ENCODE data around the gene ZNF488.
"Not testable (repeated sequence)": the region's sequence is repeated elsewhere in the genome, so short reads cannot be mapped to it uniquely, and the experiment has no call there.

ZNF488 gene, protein sequence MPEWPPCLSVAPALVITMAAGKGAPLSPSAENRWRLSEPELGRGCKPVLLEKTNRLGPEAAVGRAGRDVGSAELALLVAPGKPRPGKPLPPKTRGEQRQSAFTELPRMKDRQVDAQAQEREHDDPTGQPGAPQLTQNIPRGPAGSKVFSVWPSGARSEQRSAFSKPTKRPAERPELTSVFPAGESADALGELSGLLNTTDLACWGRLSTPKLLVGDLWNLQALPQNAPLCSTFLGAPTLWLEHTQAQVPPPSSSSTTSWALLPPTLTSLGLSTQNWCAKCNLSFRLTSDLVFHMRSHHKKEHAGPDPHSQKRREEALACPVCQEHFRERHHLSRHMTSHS

GRCh38 chr10:47384148-47384921, at the start of gene ZNF488:
Gene ZNF488 (minus strand): TSS chr10:47384293. CDS start chr10:47368829, 15,464 bp downstream.
- FAIRE-seq: no peak

GRCh38 chr10:47425813-47426419, 41.8 kb upstream of the ZNF488 start:
- FAIRE-seq: no peak

GRCh38 chr10:47424231-47424630, 40.1 kb upstream of the ZNF488 start:
- FAIRE-seq: no peak

DNA sequence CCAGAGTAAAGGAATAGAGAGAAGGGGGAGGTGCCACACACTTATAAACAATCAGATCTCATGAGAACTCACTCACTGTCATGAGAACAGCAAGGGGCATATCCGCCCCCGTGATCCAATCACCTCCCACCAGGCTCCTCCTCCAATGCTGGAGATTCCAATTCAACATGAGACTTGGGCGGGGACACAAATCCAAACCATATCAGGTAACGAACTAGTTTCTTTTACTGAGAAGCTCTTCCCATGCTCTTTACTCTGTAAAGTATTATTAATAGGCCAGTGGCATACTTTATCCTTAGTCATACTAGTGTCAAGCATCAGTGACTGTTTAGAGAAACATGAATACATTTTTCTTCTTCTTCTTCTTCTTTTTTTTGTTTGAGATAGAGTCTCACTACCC, 39.4 kb upstream of the ZNF488 start:
- no peak for FAIRE-seq

DNA sequence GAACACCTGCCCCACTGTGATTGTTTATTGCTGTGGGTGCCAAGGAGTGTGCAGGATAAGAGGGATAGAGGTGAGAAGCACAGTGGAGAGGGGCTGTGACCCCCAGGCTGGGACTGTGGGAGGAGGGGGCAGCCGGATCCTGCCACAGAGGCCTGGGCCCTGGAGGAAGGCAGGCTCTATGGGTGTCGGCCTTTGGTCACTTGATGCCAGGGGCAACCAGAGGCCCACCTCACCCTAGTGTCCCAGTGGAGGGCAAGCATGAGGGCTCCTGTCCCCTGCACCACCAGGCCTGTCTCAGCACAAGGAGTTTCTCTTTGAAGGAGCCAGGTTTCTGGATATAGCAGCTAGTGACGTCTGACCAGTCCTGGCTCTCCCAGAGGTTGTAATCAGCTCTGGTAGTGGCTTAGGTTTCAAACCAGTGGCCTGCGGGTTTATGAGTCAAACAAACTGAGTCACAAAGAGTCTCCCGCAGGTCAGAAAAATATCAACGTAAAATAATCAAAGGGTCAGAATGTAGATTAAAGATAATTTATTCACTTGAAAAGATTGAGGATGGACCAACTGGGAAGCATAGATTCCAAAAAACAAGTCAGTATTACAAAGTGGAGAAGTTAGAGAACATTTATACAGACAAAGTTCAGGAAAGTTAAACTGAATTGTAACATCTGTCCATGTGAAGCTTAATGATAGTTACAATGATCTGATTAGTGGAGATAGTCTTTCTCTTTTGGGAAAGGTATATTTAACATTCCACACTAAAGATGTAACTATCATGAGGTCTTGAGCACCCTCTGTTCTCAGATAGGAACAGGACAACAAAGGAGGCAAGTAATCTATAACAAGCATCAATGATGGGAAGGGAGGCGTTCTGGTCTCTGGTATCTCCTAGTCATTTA, 37.2 kb upstream of the ZNF488 start:
- FAIRE-seq: no peak

DNA sequence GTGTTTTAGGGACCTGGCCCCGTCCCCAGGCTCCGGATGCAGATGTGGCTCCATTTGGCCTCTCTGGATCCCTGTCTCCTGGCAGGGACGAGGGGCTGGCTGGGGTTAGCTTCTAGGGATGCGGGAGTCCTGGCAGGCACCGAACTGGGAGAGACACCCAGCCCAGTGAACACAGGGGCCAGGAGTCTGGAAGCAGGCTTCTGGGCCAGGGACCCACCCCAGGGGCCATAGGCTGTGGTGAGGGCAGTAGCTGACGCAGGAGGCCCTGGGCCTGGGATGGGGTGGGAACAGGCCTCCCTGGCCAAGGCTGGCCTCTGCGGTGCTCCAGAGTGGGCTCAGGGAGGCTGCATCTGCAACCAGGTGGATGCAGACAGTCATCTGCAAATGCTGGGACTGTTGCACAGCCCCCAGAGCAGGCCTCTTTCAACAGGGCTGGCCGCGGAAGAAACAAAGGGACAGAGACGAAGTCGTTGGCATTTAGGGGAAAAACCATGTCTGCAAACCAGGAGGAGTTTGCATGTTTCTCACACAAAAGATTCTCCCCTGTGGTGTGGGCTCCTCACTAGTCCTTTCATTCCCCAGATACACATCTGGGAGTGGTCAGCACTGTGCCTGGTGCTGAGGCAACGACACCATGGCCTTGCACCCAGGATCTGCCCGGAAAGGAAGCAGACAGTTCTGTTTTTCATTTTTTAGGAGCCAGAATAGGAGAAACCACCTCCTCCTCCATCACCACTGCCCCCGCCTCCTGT, 36.4 kb upstream of the ZNF488 start:
- FAIRE-seq: no peak

DNA sequence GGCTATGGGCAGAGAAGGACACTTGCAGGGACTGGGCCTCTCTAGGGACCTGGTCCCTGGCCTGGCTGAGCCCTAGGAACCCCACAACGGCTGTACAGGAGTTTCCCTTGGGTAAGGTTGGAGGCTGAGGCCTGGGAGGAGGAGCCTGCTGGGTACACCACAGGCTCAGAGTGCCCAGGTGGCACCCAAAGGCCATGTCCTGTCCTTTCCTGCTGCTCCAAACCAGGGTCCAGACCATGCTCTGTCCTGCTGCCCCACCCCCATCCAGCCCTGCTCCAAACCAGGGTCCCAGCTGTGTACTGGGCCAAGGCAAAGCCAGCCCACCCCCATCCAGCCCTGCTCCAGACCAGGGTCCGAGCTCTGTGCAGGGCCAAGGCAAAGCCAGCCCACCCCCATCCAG, 35.3 kb upstream of the ZNF488 start:
- FAIRE-seq: no peak

GRCh38 chr10:47418966-47419365, 34.9 kb upstream of the ZNF488 start:
- FAIRE-seq: no peak

DNA sequence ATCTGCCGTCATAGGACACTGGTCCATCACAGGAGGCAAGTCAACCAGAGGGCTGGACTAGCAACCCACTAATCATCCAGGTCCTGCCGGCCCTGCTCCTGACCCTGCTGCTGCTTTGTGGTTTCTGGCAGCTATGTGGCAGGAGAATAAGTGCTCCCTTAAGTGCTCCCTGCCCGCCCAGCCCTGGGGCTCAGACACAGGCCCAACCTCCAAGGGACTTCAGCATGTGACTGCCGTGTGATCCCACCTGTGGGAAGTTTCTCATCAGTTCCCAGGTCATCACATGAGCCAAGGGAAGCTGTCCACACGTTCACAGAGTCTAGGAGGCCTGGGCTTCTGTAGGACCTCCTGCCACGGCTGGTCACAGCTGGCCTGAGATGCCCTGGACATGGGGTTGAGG, 34.2 kb upstream of the ZNF488 start:
- FAIRE-seq: no peak

DNA sequence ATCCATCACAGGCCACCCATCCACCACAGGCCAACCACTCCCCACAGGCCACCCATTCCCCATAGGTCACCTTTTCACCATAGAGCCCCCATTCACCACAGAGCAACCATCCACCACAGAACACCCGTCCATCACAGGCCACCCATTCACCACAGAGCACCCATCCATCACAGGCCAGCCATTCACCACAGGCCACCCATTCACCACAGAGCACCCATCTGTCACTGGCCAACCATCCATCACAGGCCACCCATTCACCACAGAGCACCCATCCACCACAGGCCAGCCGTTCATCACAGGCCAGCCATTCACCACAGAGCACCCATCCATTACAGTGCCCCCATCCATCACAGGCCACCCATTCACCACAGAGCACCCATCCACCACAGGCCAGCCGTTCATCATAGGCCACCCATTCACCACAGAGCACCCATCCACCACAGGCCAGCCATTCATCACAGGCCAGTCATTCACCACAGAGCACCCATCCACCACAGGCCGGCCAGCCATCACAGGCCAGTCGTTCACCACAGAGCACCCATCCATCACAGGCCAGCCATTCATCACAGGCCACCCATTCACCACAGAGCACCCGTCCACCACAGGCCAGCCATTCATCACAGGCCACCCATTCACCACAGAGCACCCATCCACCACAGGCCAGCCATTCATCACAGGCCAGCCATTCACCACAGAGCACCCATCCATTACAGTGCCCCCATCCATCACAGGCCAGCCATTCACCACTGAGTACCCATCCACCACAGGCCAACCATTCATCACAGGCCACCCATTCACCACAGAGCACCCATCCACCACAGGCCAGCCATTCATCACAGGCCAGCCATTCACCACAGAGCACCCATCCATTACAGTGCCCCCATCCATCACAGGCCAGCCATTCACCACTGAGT, 32.5 kb upstream of the ZNF488 start:
- not testable (repeated sequence) for FAIRE-seq

GRCh38 chr10:47415520-47416304, 31.6 kb upstream of the ZNF488 start:
- no peak for FAIRE-seq

- no peak for FAIRE-seq
Observed at GRCh38 chr10:47414752-47415519, 30.8 kb upstream of the ZNF488 start.

- FAIRE-seq: no peak
Observed at GRCh38 chr10:47414227-47414592, 30.1 kb upstream of the ZNF488 start.

- no peak for FAIRE-seq
Observed at GRCh38 chr10:47413531-47414226, 29.6 kb upstream of the ZNF488 start.

DNA sequence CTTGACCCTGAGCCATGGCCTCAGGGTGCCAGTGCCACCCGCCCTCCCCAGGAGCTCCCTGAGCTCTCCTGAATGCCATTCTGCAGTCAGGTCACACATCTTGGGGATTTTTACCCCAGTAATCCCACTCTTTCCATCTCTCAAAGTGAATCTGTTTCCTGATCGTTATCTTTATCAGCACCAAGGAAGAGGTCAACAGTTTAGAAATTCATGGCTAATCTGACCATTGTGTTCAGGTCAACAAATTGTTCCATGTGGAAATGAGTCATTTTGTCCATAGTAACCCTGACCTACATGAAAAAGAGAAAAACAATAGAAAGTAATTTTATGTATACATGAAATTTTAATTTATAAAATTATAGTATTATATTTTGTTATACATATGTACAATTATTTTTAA, 28.8 kb upstream of the ZNF488 start:
- no peak for FAIRE-seq

DNA sequence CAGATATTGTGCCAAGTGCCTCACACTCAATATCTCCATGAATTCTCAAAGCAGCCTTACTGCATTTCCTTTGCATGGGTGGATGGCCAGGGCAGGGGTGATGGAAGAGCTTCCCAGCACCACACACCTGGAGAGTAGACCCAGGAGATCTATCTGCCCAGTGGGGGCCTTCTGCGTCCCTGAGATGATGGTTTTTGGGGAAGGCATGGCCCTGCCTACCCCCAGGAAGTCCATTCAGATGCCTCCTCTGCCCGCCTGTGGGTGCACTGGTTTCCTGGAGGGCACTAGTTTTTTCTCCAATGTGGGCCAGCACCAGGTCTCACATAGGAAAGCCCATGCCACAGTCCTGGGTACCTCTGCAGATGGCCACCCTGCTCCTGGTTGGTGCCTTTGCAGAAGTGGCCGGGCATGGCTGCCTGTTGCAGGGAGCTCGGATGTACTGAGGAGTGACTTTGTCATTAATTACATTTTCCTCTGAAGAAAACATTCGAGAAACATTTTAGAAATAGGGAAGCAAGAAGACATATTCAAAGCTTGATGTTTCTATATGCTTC, 28.2 kb upstream of the ZNF488 start:
- no peak for FAIRE-seq

DNA sequence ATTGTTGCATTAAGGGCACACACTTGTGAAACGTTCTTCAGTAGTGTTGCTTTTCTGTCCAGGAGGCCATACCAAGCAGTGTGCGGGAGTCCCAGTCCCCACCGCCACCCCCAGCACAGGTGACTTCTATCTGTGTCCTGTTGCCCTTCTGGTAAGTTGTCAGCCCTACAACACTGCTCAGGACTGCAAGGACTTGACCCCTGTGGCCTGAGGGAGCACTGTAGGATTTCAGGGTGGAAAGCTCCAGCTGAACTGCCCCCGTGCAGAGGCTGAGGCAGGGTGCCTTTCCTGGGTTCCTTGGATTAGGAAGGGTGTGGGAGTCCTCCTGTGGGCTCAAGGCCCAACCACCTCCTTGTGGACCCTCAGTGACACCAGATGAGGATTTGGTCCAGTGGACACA, 26.8 kb upstream of the ZNF488 start:
- FAIRE-seq: no peak

DNA sequence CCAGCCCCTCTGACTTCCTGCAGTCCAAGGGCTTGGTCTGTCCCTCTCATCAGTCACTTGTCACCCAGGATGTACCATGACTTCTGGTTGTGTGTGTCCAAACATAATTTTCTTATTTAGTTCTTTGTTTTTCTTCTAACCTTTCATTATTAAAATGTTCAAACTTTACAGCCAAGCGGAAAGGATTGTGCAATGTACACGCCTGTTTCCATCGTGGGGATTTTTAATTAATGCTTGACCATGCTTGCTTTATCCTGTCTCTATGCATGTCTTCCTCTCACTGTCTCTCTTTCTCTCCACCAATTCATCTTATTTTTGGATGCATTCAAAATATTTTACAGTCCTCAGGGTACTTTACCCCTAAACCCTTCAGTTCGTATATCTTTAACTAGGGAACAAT, 26.2 kb upstream of the ZNF488 start:
- FAIRE-seq: no peak
